Epidermal melanocyte (primary cell): ENCODE results near the gene MAP3K20.

Experiments
- DNase-seq: peaks from one replicate; pipeline ENCODE4 v3.0.0; 2011; ENCODE audit warnings: low spot score; ENCODE audit not compliant: insufficient read length

MAP3K20 gene

DNA sequence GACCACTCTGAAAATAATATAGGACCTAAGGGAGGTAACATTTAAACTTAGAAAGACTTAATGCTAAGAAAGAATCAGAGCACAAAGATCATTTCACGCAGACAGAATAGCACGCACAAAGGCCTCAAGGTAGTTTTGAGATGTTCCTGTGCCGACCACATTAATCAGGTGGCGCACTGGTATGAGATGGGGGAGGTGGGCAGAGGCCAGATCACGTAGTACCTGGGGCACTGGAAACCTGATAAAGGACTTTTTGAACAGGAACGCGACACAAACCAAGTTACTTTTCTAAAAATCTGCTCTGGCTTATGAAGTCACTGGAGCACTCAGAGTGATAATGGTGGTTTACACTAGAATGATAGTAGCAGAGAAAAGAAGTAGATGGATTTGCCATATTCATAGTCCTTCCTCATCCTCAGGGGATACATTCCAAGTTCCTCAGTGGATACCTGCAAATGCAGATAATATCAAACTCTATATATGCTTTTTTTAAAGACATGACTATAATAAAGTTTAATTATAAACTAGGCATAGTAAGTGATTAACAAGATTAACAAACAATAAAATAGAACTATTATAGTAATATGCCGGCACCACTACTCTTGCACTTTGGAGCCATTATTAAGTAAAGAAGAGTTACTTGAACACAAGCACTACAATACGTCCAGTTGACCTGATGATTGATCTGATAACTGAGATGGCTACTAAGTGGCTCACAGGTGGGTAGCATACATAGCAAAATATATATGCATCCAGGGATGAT, 236.4 kb downstream of the MAP3K20 start:
- DNase-seq, result no peak
